DMS114 treated with DMSO at 0.1 percent for 48 hours (cell line): Measurements from ENCODE around the gene SLC4A9.

Experiments
- DNase-seq: peaks from one replicate; lab custom pipeline; 2025; ENCODE audit not compliant: unreplicated experiment; lab: John Stamatoyannopoulos, UW

SLC4A9 gene, protein sequence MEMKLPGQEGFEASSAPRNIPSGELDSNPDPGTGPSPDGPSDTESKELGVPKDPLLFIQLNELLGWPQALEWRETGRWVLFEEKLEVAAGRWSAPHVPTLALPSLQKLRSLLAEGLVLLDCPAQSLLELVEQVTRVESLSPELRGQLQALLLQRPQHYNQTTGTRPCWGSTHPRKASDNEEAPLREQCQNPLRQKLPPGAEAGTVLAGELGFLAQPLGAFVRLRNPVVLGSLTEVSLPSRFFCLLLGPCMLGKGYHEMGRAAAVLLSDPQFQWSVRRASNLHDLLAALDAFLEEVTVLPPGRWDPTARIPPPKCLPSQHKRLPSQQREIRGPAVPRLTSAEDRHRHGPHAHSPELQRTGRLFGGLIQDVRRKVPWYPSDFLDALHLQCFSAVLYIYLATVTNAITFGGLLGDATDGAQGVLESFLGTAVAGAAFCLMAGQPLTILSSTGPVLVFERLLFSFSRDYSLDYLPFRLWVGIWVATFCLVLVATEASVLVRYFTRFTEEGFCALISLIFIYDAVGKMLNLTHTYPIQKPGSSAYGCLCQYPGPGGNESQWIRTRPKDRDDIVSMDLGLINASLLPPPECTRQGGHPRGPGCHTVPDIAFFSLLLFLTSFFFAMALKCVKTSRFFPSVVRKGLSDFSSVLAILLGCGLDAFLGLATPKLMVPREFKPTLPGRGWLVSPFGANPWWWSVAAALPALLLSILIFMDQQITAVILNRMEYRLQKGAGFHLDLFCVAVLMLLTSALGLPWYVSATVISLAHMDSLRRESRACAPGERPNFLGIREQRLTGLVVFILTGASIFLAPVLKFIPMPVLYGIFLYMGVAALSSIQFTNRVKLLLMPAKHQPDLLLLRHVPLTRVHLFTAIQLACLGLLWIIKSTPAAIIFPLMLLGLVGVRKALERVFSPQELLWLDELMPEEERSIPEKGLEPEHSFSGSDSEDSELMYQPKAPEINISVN

DNA sequence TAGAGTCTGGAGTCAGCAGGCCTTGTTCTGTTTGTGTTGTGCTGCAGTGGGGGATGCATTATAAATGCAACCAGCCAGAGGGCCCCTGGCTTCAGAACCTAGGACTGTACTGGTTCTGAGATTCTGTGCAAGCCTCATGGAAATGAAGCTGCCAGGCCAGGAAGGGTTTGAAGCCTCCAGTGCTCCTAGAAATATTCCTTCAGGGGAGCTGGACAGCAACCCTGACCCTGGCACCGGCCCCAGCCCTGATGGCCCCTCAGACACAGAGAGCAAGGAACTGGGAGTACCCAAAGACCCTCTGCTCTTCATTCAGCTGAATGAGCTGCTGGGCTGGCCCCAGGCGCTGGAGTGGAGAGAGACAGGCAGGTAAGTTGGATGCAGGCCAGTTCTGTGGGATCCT is at the start of gene SLC4A9:
SLC4A9 (plus strand) TSS at position 94 of the 400 bp plus-strand sequence; CDS start at position 137, 43 bp downstream.
- DNase-seq = no peak

- DNase-seq = no peak
Measured at GRCh38 chr5:140310434-140310833, 49.6 kb upstream of the SLC4A9 start.

GRCh38 chr5:140311011-140311467 is 49.0 kb upstream of the SLC4A9 start:
- DNase-seq = no peak

DNA sequence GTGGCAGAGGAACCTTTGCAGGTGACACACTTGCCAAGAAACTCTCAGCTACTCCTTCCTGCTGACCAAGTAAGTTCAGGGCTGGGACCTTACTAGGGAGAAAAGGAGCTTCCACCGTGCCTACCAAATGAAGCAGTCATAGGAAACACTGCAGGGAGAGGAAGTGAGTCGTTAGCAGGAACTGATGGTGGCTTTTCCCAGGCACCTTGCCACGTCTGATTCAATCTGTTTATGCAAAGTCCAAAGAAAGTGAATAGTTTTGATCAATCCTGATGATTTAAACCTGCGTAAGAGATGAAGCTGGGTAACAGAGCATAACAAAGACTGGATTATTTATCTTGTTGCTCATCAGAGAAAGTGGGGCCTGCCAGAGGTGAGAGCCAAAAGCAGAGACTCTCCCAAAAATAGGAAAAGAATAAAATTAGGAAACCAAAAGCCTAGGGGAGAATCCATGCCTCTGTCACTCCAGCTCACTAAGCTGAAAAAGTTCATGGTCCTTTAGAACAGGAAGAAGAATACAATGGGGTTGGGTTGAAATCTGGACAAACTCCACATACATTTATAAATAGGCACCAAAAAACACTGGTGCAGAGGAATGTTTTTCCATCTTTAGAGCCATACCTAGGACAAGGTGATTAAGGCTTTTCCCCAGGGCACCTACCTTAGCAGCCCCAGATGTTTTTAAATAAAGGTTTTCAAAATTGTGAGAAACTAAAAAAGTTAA is 47.8 kb upstream of the SLC4A9 start:
- no peak for DNase-seq

- no peak for DNase-seq
Measured at GRCh38 chr5:140312791-140313189, 47.2 kb upstream of the SLC4A9 start.

- DNase-seq = no peak
Measured at GRCh38 chr5:140317859-140318258, 42.1 kb upstream of the SLC4A9 start.

- DNase-seq = no peak
Measured at GRCh38 chr5:140318792-140319191, 41.2 kb upstream of the SLC4A9 start.

DNA sequence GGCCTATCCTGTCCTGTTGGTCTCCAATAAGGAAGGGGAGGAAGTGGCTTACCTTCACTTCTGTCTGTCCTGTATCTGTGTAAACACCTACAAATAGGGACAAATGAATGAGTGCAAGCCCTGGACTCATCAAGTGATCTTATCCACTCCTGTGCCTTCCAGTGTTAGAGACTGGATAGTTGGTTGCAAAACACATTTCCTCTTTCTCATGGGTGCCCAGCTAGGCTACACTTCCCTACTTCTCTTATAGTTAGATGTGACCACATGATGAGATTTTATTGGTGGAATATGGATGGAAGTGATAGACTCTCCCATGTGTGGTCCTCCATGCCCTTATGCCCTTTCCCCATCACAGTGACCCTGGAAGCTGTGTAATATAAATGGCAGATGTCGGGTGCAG is 40.2 kb upstream of the SLC4A9 start:
- no peak for DNase-seq

GRCh38 chr5:140321796-140322195 is 38.2 kb upstream of the SLC4A9 start:
- DNase-seq = no peak

DNA sequence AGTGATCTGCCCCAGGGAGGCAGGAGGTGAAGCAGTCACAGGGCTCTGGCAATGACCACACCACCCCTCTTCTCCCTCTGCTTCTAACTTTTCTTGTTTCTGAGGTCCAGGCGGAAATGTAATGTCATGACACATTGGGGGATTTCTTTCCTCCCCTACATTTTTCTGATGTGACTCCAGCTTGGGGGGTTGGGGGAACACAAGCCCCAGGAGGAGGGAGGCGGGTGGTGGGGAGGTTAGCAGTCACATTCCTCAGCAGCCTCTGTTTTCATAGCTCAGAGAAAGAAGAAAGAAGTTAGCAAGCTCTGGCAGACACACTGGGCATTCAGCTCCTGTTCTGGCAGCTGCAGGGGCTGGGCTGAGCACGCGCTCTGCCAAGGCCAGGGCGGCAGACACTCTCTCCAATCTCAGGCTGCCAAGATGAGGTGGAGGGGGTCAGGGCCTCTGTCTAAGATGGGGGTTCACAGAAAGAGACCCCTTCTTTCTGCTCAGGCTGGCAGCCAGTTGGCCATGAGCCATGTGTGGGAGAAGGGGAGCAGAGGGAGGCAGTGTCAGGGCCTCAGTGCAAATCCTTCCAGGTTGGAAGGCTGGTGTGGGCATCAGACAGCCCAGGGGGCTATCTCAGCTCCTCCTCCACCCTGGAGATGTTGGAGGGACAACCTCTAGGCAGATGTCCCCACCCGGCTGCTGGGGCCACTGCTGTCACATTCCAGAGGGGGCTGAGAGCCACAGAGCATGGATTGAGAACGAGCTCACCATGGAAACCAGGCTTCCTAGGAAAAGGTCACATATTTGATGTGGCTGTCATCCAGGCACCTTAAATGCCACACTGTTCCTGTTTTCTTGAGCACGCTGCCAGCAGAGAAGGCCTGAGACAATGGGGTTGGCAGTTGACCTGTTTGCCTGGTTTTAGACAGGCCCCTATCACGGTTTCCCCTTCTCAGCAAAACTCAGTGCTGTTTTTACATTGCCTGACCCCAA is 37.0 kb upstream of the SLC4A9 start:
- DNase-seq = no peak

DNA sequence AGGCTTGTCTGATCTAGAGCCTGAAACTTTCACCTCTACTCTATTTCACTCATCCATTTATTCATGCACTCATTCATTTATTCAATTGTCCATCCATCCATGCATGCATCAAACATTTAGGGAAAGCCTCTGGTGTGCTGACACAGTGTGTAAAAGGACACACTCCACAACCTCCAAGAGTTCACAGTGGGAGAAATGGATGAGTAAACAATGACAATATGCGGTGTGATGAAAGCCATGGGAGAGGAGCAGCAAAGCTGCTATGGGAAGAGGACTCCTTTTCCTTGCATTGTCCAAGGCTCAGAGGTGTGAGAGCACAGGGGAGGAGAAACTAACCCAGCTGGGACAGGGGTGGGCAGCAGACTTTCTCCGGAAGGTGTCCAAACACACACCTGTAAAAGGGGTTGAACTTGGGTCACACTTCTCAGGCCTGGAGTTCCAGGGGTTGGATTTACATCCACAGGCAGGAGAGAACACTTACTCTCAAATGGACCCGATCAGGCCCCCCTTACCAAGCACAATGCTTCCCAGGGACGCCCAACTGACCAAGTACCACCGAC is 35.9 kb upstream of the SLC4A9 start:
- no peak for DNase-seq

DNA sequence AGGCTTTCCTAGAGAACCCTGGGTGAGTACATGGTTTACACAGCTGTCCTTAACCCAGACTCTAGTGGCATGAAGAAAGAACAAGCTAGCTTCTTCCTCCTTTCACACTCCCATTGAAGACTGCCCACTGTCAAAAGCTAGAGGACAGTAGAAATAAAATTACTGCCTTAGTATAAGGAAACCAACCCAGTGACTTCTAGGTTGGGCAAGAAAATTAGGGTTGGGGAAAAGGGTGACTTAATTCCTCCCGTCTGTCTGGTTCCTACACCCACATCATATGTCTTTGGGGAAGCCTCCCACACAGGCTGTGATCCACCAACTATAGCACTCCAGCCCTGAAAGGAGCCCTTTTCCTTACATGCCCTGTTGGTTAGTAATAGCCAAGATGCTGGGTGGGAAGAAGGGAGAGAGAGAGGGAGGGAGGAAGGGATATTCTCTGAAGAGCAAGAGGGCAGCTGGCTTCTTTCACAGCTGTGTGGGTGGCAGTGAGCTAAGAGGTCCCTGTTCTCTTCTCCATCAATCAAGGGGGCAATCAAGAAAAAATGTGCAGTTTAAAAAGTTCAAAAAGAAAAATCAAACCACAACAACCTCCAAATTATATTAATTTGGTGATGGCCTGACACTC is 35.3 kb upstream of the SLC4A9 start:
- no peak for DNase-seq

DNA sequence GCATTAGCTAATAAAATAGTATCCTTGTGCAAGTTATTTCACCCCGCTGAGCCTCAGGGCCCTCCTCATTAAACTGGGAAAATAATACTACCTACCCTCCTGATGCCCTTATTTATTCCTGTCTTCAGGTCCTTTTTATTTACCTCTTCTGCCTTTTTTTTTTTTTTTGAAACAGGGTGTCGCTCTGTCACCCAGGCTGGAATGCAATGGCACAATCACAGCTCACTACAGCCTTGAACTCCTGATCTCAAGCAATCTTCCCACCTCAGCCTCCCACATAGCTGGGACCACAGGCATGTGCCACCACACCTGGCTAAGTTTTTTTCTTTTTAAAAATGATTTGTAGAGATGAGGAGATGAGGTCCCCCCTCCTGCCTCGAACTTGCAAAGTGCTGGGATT is 34.5 kb upstream of the SLC4A9 start:
- DNase-seq = no peak

DNA sequence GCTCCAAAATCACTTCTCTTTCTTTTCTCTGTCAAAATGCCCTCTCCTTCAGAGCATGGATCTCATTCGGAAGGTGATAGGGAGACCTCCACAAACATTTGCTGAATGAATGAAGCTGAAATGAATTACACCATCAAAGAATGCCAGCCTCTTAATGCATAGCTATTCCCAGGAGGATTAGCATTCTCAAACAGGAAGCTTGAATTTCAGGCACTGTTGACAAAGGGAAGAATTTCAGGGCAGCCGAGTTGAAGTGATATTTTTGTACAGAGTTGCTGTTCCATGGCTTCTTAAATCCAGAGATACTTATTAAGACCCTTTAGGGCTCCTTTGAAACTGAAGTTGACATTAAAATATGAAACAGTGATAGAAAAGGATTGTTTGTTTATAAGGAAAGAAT is 32.4 kb upstream of the SLC4A9 start:
- no peak for DNase-seq

GRCh38 chr5:140328036-140328764 is 31.8 kb upstream of the SLC4A9 start:
- no peak for DNase-seq

DNA sequence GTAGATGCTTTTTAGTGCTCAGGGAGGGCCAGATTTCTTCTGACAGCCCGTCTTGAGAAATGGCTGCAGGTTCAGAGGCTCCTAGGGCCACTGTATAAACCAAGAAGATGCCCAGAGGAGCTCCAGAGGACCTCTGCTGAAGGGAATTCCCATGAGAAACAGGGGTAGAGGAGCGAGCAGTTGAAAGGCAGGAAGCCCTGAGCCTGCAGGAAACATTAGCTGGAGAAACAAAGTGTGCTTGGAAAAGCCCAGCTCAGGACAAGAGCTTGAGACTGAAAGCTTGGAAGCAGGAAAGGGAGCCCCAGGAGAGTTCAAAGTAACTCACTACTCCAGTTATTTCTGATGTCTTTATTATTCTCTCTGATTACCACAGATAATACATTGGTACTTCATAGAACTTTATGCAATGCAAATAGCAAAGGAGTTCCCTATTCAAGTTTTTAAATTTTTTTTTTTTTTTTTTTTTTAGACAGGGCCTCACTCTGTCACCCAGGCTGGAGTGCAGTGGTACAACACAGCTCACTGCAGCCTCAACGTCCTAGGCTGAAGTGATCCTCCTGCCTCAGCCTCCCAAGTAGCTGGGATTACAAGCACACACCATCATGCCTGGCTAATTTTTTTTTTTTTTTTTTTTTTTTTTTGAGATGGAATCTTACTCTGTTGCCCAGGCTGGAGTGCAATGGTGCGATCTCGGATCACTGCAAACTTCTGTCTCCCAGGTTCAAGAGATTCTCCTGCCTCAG is 30.1 kb upstream of the SLC4A9 start:
- DNase-seq = no peak

GRCh38 chr5:140331638-140332037 is 28.4 kb upstream of the SLC4A9 start:
- DNase-seq = no peak

DNA sequence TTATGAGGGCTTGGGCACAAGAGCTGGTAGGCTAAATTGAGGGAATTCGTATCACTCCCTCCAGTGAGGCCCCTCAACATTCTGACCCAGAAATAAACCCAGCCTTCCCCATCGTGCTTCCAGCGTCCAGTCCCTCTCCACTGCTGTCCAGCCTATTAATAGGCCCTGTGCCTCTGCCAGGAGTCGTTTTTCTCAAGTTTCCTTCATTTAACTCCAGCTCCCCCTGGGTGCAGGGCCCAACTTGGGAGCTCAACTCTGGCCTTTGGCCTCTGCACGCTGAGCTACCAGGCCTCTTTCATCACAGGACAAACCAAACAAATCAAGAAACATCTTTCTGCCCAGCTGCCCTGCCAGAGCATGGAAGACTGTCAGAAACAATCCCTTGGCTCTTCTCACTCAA is 23.6 kb upstream of the SLC4A9 start:
- DNase-seq = no peak
